ENCODE measurements around the gene FANCF. TPM values are rescaled to one million over a fixed set of nuclear protein-coding genes. Genes with fewer than 3 reads are reported as not detected.
A peak's percentile ranks its signal among the peaks of the same experiment; 100 is the strongest.
"Not testable (repeated sequence)": the region's sequence is repeated elsewhere in the genome, so short reads cannot be mapped to it uniquely, and the experiment has no call there.

The FANCF gene
- total RNA-seq, 2 experiments from 2014 or later = 7.2 to 7.4 TPM

DNA sequence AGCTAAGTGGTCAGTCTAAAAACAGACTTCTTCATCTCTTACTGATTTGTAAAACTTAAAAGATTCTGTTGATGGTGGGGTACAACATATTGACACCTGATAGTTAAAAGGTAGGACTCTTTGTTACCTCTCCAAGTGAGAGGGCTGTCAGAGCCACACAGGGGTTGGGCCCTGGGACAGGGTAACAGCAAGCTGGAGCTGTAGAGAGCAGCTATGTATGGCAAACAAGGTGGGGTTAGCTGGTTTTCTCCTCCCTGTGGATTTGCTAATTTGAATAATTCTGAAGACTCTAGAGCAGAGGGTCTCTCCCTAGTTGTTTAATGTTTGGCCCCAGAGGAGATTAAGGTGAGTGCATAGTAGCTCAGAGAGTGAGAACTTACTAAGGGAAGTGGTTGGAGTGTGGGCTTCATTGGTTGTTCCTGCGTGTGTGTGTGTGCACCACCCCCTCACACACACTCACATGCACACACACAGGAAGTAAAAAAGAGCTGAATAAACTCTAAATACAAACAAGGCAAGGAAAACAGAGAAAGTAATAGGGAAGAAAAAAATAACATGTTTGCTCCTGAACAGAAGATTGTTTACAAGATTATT is 31.6 kb upstream of the FANCF start:
- TF ChIP-seq, protein P1, sequence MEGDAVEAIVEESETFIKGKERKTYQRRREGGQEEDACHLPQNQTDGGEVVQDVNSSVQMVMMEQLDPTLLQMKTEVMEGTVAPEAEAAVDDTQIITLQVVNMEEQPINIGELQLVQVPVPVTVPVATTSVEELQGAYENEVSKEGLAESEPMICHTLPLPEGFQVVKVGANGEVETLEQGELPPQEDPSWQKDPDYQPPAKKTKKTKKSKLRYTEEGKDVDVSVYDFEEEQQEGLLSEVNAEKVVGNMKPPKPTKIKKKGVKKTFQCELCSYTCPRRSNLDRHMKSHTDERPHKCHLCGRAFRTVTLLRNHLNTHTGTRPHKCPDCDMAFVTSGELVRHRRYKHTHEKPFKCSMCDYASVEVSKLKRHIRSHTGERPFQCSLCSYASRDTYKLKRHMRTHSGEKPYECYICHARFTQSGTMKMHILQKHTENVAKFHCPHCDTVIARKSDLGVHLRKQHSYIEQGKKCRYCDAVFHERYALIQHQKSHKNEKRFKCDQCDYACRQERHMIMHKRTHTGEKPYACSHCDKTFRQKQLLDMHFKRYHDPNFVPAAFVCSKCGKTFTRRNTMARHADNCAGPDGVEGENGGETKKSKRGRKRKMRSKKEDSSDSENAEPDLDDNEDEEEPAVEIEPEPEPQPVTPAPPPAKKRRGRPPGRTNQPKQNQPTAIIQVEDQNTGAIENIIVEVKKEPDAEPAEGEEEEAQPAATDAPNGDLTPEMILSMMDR (IDR thresholded peaks at IDR 0.05) = no peak
- Mint-ChIP-seq H3K9me3 (no peaks in the 10 kb centered on the region), H3K4me1 (ENCODE audit: low read depth) (peaks cover 30% of the 10 kb centered on the region), H3K27me3 (peaks cover 4% of the 10 kb centered on the region), H3K4me3 (peak overlapping the region; percentile 5), H3K27ac (peak overlapping the region; percentile 55), H3K36me3 (ENCODE audit: low read depth) (no peaks in the 10 kb centered on the region)
- Histone ChIP-seq H3K36me3 (ENCODE audit: insufficient read depth, low read length) (no peaks in the 10 kb centered on the region), H3K9me3 (ENCODE audit: control insufficient read depth in 1 of 2, insufficient read depth in 1 of 2, low read length in 2 of 2) (no peaks in the 10 kb centered on the region), H3K4me1 (ENCODE audit: insufficient read depth, low read length) (peaks cover 7% of the 10 kb centered on the region), H3K4me3 (ENCODE audit: low read length) (no peak overlapping the region), H3K27ac (ENCODE audit: low read depth in 1 of 2, low read length in 2 of 2) (no peak overlapping the region), H3K27me3 (ENCODE audit: control insufficient read depth in 1 of 2, insufficient read depth in 2 of 2, low read length in 2 of 2) (no peaks in the 10 kb centered on the region)
- peak; percentile 89 for ATAC-seq (ENCODE audit: poor library complexity)
- peak in 2 of 14 experiments; percentile 22 to 59 for DNase-seq
- CTCF ChIA-PET = interaction anchor here (1.2 kb wide), 1 partner anchor 14 kb away, joined by 3 read pairs; no protein-coding TSS in a partner anchor
- intact Hi-C loops (cut with DNase I, micrococcal nuclease) = no loop called here
- POLR2A ChIA-PET = interaction anchor here (0.5 to 1.7 kb wide), 6 partner anchors 17 to 172 kb away, joined by 3 to 11 read pairs (median 4); partner anchors contain the start of genes FANCF and SVIP

DNA sequence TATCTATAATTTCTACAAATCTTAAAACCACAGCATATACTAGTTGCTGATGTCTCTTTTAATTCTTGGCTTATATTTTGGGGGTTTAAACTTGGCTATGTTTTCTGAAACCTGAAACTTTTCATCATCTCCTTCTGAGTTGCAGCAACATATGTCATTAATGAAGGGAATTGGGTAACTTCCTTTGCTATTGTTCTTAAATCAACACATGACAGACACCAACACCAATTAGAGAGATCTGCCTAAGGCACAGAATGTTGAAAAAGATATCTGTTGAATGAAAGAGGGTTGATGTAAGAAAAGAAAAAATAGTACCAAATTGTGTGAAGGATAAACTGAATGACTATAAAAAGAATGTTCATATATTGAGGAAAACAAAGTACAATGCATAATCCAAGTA is 30.5 kb upstream of the FANCF start:
- Histone ChIP-seq H3K27ac (ENCODE audit: low read depth in 1 of 2, low read length in 2 of 2) (no peak overlapping the region), H3K36me3 (ENCODE audit: insufficient read depth, low read length) (no peaks in the 10 kb centered on the region), H3K4me3 (ENCODE audit: low read length) (no peak overlapping the region), H3K27me3 (ENCODE audit: control insufficient read depth in 1 of 2, insufficient read depth in 2 of 2, low read length in 2 of 2) (no peaks in the 10 kb centered on the region), H3K4me1 (ENCODE audit: insufficient read depth, low read length) (peaks cover 7% of the 10 kb centered on the region), H3K9me3 (ENCODE audit: control insufficient read depth in 1 of 2, insufficient read depth in 1 of 2, low read length in 2 of 2) (no peaks in the 10 kb centered on the region)
- H3K27ac Mint-ChIP-seq = no peak overlapping the region
- ATAC-seq (ENCODE audit: poor library complexity) (no peak), DNase-seq (no peak)
- CTCF ChIA-PET = no interaction called here
- peaks cover 30% of the 10 kb centered on the region for H3K4me1 Mint-ChIP-seq (ENCODE audit: low read depth)
- H3K4me3 Mint-ChIP-seq = no peak overlapping the region
- TF ChIP-seq, protein P1 (IDR thresholded peaks at IDR 0.05) = no peak
- no peaks in the 10 kb centered on the region for H3K9me3 Mint-ChIP-seq
- intact Hi-C loops (cut with DNase I, micrococcal nuclease) = no loop called here
- POLR2A ChIA-PET = interaction anchor here (0.8 to 1.7 kb wide), 4 partner anchors 31 to 173 kb away, joined by 3 to 11 read pairs (median 4); partner anchors contain the start of genes FANCF and SVIP
- H3K27me3 Mint-ChIP-seq = peaks cover 4% of the 10 kb centered on the region
- no peaks in the 10 kb centered on the region for H3K36me3 Mint-ChIP-seq (ENCODE audit: low read depth)

DNA sequence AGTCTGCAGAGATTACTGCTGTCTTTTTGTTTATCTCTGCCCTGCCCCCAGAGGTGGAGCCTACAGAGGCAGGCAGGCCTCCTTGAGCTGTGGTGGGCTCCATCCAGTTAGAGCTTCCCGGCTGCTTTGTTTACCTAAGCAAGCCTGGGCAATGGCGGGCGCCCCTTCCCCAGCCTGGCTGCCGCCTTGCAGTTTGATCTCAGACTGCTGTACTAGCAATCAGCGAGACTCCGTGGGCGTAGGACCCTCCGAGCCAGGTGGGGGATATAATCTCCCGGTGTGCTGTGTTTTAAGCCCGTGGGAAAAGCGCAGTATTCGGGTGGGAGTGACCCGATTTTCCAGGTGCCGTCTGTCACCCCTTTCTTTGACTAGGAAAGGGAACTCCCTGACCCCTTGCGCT is 26.7 kb upstream of the FANCF start:
- POLR2A ChIA-PET; CTCF ChIA-PET; H3K36me3 Mint-ChIP-seq (ENCODE audit: low read depth): not testable (repeated sequence)

DNA sequence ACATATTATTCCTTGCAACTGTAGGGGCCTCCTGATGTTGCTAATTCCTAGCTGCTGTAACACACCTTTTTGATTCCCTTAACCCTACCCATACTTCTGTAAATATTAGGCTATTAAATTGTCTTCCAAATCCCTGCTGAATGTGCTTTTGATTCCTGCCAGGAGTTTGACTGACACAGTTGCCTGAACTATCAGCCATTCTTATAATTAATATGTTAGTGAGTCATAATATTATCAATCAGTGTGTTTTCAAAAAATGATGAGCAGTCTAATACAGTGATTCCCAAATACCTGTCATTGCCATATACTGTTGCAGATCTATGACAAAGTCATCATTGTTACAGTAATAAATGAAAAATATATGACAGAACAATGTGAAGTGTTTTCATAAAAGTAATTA is 15.9 kb upstream of the FANCF start:
- Mint-ChIP-seq H3K27me3 (no peaks in the 10 kb centered on the region), H3K36me3 (ENCODE audit: low read depth) (no peaks in the 10 kb centered on the region), H3K27ac (no peak overlapping the region), H3K4me3 (no peak overlapping the region), H3K9me3 (no peaks in the 10 kb centered on the region), H3K4me1 (ENCODE audit: low read depth) (no peaks in the 10 kb centered on the region)
- no peak for DNase-seq
- no peak overlapping the region for H3K27ac ChIP-seq (ENCODE audit: low read depth in 1 of 2, low read length in 2 of 2)
- intact Hi-C loops (cut with DNase I, micrococcal nuclease) = no loop called here
- CTCF ChIA-PET = no interaction called here
- H3K4me3 ChIP-seq (ENCODE audit: low read length) = no peak overlapping the region
- TF ChIP-seq, protein P1 (IDR thresholded peaks at IDR 0.05) = no peak
- no peaks in the 10 kb centered on the region for H3K36me3 ChIP-seq (ENCODE audit: insufficient read depth, low read length)
- no peaks in the 10 kb centered on the region for H3K4me1 ChIP-seq (ENCODE audit: insufficient read depth, low read length)
- no peak for ATAC-seq (ENCODE audit: poor library complexity)
- H3K9me3 ChIP-seq (ENCODE audit: control insufficient read depth in 1 of 2, insufficient read depth in 1 of 2, low read length in 2 of 2) = no peaks in the 10 kb centered on the region
- H3K27me3 ChIP-seq (ENCODE audit: control insufficient read depth in 1 of 2, insufficient read depth in 2 of 2, low read length in 2 of 2) = no peaks in the 10 kb centered on the region
- POLR2A ChIA-PET = no interaction called here

More for the DNA sequence above, 26.7 kb upstream of the FANCF start:
- H3K36me3 ChIP-seq (ENCODE audit: insufficient read depth, low read length); DNase-seq; H3K27me3 ChIP-seq (ENCODE audit: control insufficient read depth in 1 of 2, insufficient read depth in 2 of 2, low read length in 2 of 2); ATAC-seq (ENCODE audit: poor library complexity); H3K4me3 ChIP-seq (ENCODE audit: low read length); H3K9me3 Mint-ChIP-seq; H3K9me3 ChIP-seq (ENCODE audit: control insufficient read depth in 1 of 2, insufficient read depth in 1 of 2, low read length in 2 of 2); H3K27ac ChIP-seq (ENCODE audit: low read depth in 1 of 2, low read length in 2 of 2); intact Hi-C loops (cut with DNase I, micrococcal nuclease); H3K27me3 Mint-ChIP-seq; H3K27ac Mint-ChIP-seq; H3K4me1 ChIP-seq (ENCODE audit: insufficient read depth, low read length); H3K4me3 Mint-ChIP-seq: not testable (repeated sequence)
- peaks cover 20% of the 10 kb centered on the region for H3K4me1 Mint-ChIP-seq (ENCODE audit: low read depth)
